ENCODE measurements around the gene PTPRCAP. TPM values are rescaled to one million over a fixed set of nuclear protein-coding genes. Genes with fewer than 3 reads are reported as not detected.

PTPRCAP gene
- total and polyA plus RNA-seq, 5 donors from 2014 or later = 291 to 1,084 (median 970) TPM

- H3K27me3 Mint-ChIP-seq = no peaks in the 10 kb centered on the region
- no peak for ATAC-seq (ENCODE audit: low read depth in 2 of 2)
- H3K36me3 Mint-ChIP-seq = no peaks in the 10 kb centered on the region
- no peaks in the 10 kb centered on the region for H3K9me3 Mint-ChIP-seq
- H3K27ac Mint-ChIP-seq = no peak within 1 kb of the TSS
- H3K4me3 Mint-ChIP-seq = no peak within 1 kb of the TSS
- DNase-seq = no peak
- H3K27ac ChIP-seq (ENCODE audit: insufficient read depth, low read length, poor library complexity, severe bottlenecking) = no peak within 1 kb of the TSS
- H3K4me3 ChIP-seq (ENCODE audit: low read depth, low read length) = no peak within 1 kb of the TSS
- no peaks in the 10 kb centered on the region for H3K27me3 ChIP-seq (ENCODE audit: control insufficient read depth, insufficient read depth, low read length)
- peaks cover 21% of the 10 kb centered on the region for H3K4me1 ChIP-seq (ENCODE audit: control insufficient read depth, insufficient read depth, low read length, poor library complexity, severe bottlenecking)
- no peaks in the 10 kb centered on the region for H3K36me3 ChIP-seq (ENCODE audit: control insufficient read depth, insufficient read depth, low read length)
- H3K9me3 ChIP-seq (ENCODE audit: control insufficient read depth in 2 of 2, low read length in 2 of 2) = no peaks in the 10 kb centered on the region
- H3K4me1 Mint-ChIP-seq = peaks cover 0 to 30% (median 13%) of the 10 kb centered on the region in 4 donors
These were observed 14.9 kb upstream of the PTPRCAP start, which contains the start of gene GPR152 for GRCh38 chr11:67452141-67452952. Gene GPR152, minus strand, starts transcription at chr11:67452729. Its CDS starts 5 bp downstream, at chr11:67452724.

GRCh38 chr11:67451658-67451976 lies 14.1 kb upstream of the PTPRCAP start:
- H3K4me1 Mint-ChIP-seq = peaks cover 0 to 36% (median 15%) of the 10 kb centered on the region in 4 donors
- no peak overlapping the region for H3K27ac ChIP-seq (ENCODE audit: insufficient read depth, low read length, poor library complexity, severe bottlenecking)
- H3K9me3 Mint-ChIP-seq = no peaks in the 10 kb centered on the region
- H3K4me3 Mint-ChIP-seq = no peak overlapping the region
- H3K27me3 Mint-ChIP-seq = no peaks in the 10 kb centered on the region
- no peaks in the 10 kb centered on the region for H3K36me3 ChIP-seq (ENCODE audit: control insufficient read depth, insufficient read depth, low read length)
- ATAC-seq (ENCODE audit: low read depth in 2 of 2) = no peak
- H3K27ac Mint-ChIP-seq = no peak overlapping the region
- no peaks in the 10 kb centered on the region for H3K27me3 ChIP-seq (ENCODE audit: control insufficient read depth, insufficient read depth, low read length)
- H3K4me3 ChIP-seq (ENCODE audit: low read depth, low read length) = no peak overlapping the region
- H3K9me3 ChIP-seq (ENCODE audit: control insufficient read depth in 2 of 2, low read length in 2 of 2) = no peaks in the 10 kb centered on the region
- no peak for DNase-seq
- no peaks in the 10 kb centered on the region for H3K36me3 Mint-ChIP-seq
- peaks cover 28% of the 10 kb centered on the region for H3K4me1 ChIP-seq (ENCODE audit: control insufficient read depth, insufficient read depth, low read length, poor library complexity, severe bottlenecking)

GRCh38 chr11:67450796-67451657 lies 13.5 kb upstream of the PTPRCAP start:
- H3K4me1 ChIP-seq (ENCODE audit: control insufficient read depth, insufficient read depth, low read length, poor library complexity, severe bottlenecking) = peaks cover 34% of the 10 kb centered on the region

GRCh38 chr11:67449116-67449844 lies 11.8 kb upstream of the PTPRCAP start:
- no peaks in the 10 kb centered on the region for H3K36me3 ChIP-seq (ENCODE audit: control insufficient read depth, insufficient read depth, low read length)
- no peak overlapping the region for H3K4me3 ChIP-seq (ENCODE audit: low read depth, low read length)
- peak overlapping the region; percentile 7 to 97 (median 54) for H3K27ac Mint-ChIP-seq
- no peaks in the 10 kb centered on the region for H3K36me3 Mint-ChIP-seq
- no peak for DNase-seq
- no peaks in the 10 kb centered on the region for H3K9me3 ChIP-seq (ENCODE audit: control insufficient read depth in 2 of 2, low read length in 2 of 2)
- peaks cover 5 to 57% (median 32%) of the 10 kb centered on the region in 4 donors for H3K4me1 Mint-ChIP-seq
- H3K9me3 Mint-ChIP-seq = no peaks in the 10 kb centered on the region
- no peak overlapping the region for H3K27ac ChIP-seq (ENCODE audit: insufficient read depth, low read length, poor library complexity, severe bottlenecking)
- H3K4me1 ChIP-seq (ENCODE audit: control insufficient read depth, insufficient read depth, low read length, poor library complexity, severe bottlenecking) = peaks cover 51% of the 10 kb centered on the region
- H3K4me3 Mint-ChIP-seq = peak overlapping the region in 1 of 4 donors; percentile 53
- no peaks in the 10 kb centered on the region for H3K27me3 ChIP-seq (ENCODE audit: control insufficient read depth, insufficient read depth, low read length)
- no peak for ATAC-seq (ENCODE audit: low read depth in 2 of 2)
- H3K27me3 Mint-ChIP-seq = no peaks in the 10 kb centered on the region

More at GRCh38 chr11:67450796-67451657, 13.5 kb upstream of the PTPRCAP start:
- Histone ChIP-seq H3K4me3 (ENCODE audit: low read depth, low read length) (no peak overlapping the region), H3K9me3 (ENCODE audit: control insufficient read depth in 2 of 2, low read length in 2 of 2) (no peaks in the 10 kb centered on the region), H3K27me3 (ENCODE audit: control insufficient read depth, insufficient read depth, low read length) (no peaks in the 10 kb centered on the region), H3K27ac (ENCODE audit: insufficient read depth, low read length, poor library complexity, severe bottlenecking) (no peak overlapping the region), H3K36me3 (ENCODE audit: control insufficient read depth, insufficient read depth, low read length) (no peaks in the 10 kb centered on the region)
- H3K4me1 Mint-ChIP-seq = peaks cover 5 to 41% (median 19%) of the 10 kb centered on the region in 4 donors
- no peak overlapping the region for H3K4me3 Mint-ChIP-seq
- no peak for DNase-seq
- ATAC-seq (ENCODE audit: low read depth in 2 of 2) = no peak
- H3K9me3 Mint-ChIP-seq = no peaks in the 10 kb centered on the region
- no peaks in the 10 kb centered on the region for H3K36me3 Mint-ChIP-seq
- no peak overlapping the region for H3K27ac Mint-ChIP-seq
- H3K27me3 Mint-ChIP-seq = no peaks in the 10 kb centered on the region

GRCh38 chr11:67448220-67448609 lies 10.7 kb upstream of the PTPRCAP start:
- no peak for DNase-seq
- Histone ChIP-seq H3K4me3 (ENCODE audit: low read depth, low read length) (no peak overlapping the region), H3K27ac (ENCODE audit: insufficient read depth, low read length, poor library complexity, severe bottlenecking) (peak overlapping the region; percentile 48), H3K36me3 (ENCODE audit: control insufficient read depth, insufficient read depth, low read length) (no peaks in the 10 kb centered on the region), H3K27me3 (ENCODE audit: control insufficient read depth, insufficient read depth, low read length) (no peaks in the 10 kb centered on the region), H3K9me3 (ENCODE audit: control insufficient read depth in 2 of 2, low read length in 2 of 2) (no peaks in the 10 kb centered on the region), H3K4me1 (ENCODE audit: control insufficient read depth, insufficient read depth, low read length, poor library complexity, severe bottlenecking) (peaks cover 61% of the 10 kb centered on the region)
- Mint-ChIP-seq H3K27me3 (no peaks in the 10 kb centered on the region), H3K4me1 (peaks cover 5 to 64% (median 36%) of the 10 kb centered on the region in 4 donors), H3K4me3 (peak overlapping the region in 2 of 4 donors; percentile 44 to 78), H3K36me3 (no peaks in the 10 kb centered on the region), H3K27ac (peak overlapping the region; percentile 60 to 97 (median 79)), H3K9me3 (peaks cover 0 to 2% (median 0%) of the 10 kb centered on the region in 7 donors)
- ATAC-seq (ENCODE audit: low read depth in 2 of 2) = no peak

- Histone ChIP-seq H3K9me3 (ENCODE audit: control insufficient read depth in 2 of 2, low read length in 2 of 2) (no peaks in the 10 kb centered on the region), H3K27me3 (ENCODE audit: control insufficient read depth, insufficient read depth, low read length) (no peaks in the 10 kb centered on the region), H3K27ac (ENCODE audit: insufficient read depth, low read length, poor library complexity, severe bottlenecking) (peak overlapping the region; percentile 94), H3K4me3 (ENCODE audit: low read depth, low read length) (no peak overlapping the region), H3K4me1 (ENCODE audit: control insufficient read depth, insufficient read depth, low read length, poor library complexity, severe bottlenecking) (peaks cover 86% of the 10 kb centered on the region), H3K36me3 (ENCODE audit: control insufficient read depth, insufficient read depth, low read length) (no peaks in the 10 kb centered on the region)
- H3K27ac Mint-ChIP-seq = peak overlapping the region; percentile 96 to 97 (median 97)
- no peak for ATAC-seq (ENCODE audit: low read depth in 2 of 2)
- no peaks in the 10 kb centered on the region for H3K36me3 Mint-ChIP-seq
- DNase-seq = no peak
- H3K4me3 Mint-ChIP-seq = peak overlapping the region; percentile 83 to 91 (median 89)
- H3K27me3 Mint-ChIP-seq = no peaks in the 10 kb centered on the region
- H3K4me1 Mint-ChIP-seq = peaks cover 11 to 82% (median 48%) of the 10 kb centered on the region in 4 donors
- peaks cover 0 to 2% (median 0%) of the 10 kb centered on the region in 7 donors for H3K9me3 Mint-ChIP-seq
These were observed 8.0 kb upstream of the PTPRCAP start for GRCh38 chr11:67445515-67445914.

All from CD4-positive, CD25-positive, alpha-beta regulatory T cell (primary cell).